ENCODE measurements around the gene CARS2.

DNA sequence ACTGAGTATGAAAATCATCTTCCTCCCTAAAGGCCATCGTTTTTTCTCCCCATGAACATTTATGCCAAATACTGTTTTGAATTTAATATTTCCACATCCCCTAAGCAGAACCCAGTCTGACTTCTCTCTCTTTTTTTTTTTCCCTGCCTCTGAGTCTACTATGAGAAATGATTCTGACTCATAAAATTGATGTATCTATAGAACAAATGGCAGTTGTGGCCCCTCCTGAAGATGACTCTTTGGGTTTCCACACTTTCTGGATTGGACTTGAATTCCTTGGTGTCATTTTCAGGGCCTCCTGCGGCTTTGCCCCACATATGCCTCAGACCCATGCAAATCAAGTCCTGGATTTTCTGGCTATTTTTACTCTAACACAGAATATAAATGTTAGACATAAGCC lies 113.3 kb downstream of the CARS2 start:
- TF ChIP-seq, protein P1, sequence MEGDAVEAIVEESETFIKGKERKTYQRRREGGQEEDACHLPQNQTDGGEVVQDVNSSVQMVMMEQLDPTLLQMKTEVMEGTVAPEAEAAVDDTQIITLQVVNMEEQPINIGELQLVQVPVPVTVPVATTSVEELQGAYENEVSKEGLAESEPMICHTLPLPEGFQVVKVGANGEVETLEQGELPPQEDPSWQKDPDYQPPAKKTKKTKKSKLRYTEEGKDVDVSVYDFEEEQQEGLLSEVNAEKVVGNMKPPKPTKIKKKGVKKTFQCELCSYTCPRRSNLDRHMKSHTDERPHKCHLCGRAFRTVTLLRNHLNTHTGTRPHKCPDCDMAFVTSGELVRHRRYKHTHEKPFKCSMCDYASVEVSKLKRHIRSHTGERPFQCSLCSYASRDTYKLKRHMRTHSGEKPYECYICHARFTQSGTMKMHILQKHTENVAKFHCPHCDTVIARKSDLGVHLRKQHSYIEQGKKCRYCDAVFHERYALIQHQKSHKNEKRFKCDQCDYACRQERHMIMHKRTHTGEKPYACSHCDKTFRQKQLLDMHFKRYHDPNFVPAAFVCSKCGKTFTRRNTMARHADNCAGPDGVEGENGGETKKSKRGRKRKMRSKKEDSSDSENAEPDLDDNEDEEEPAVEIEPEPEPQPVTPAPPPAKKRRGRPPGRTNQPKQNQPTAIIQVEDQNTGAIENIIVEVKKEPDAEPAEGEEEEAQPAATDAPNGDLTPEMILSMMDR (IDR thresholded peaks at IDR 0.05) = no peak
- no peak for TF ChIP-seq POLR2A (IDR thresholded peaks at IDR 0.05)
